ENCODE measurements around the gene CLDN24.
A peak's percentile ranks its signal among the peaks of the same experiment; 100 is the strongest.
"Not testable (repeated sequence)": the region's sequence is repeated elsewhere in the genome, so short reads cannot be mapped to it uniquely, and the experiment has no call there.

Gene CLDN24

GRCh38 chr4:183347146-183347545 lies 24.9 kb upstream of the CLDN24 start:
- no peak for DNase-seq

GRCh38 chr4:183345261-183345660 lies 23.0 kb upstream of the CLDN24 start:
- DNase-seq, result no peak

- DNase-seq, result no peak
These were observed 22.5 kb upstream of the CLDN24 start for GRCh38 chr4:183344523-183345255.

DNA sequence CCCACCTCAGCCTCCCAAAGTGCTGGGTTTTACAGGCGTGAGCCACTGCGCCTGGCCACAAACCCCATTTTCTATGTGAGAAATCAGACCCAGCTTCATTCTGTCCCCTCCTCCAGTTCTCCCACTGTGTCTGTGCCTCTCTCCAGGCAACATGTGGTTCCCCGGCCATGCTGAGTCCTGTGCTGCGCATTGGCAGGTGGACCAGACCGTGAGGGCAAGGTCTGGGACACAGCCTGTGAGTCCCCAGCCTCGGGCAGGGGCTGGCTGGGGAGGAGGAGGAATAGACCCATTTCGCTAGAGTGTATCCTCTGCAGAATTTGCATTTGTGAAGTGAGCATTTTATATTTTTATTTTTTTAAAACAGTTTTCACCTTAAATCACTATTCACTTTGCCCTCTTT lies 21.5 kb upstream of the CLDN24 start:
- no peak for DNase-seq

GRCh38 chr4:183342541-183343533 lies 20.6 kb upstream of the CLDN24 start:
- no peak for DNase-seq

- DNase-seq, result no peak
These were observed 15.6 kb upstream of the CLDN24 start for GRCh38 chr4:183337833-183338232.

GRCh38 chr4:183337349-183337748 lies 15.1 kb upstream of the CLDN24 start:
- no peak for DNase-seq

DNA sequence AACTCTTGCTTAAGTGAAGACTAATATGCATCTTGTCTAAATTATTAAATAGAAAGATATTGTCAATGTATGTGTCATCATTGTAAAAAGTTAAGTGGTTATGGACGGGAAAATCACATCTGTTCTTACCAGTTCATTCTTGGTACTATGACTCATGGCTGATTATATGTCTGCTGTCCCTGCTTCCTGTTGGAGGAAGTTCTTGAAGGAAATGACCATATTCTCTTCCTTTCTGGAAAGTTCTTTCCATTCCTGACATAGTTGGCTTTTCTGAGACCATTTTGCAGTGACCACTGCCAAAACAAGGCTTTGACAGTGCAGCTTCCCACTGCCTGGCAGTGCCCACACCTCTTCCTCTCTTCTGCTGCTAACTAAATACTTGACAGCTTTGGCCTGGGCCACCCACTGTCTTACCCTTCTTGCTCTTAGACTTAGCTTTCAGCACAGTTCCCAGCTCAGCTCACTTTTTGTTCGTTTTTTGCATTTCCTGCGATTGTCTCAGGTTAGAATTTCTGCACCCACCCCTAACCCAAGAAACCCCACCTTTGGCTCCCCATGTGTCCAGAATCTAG lies 13.2 kb upstream of the CLDN24 start:
- peak; percentile 94 for DNase-seq

- peak; percentile 37 for DNase-seq
These were observed 11.8 kb upstream of the CLDN24 start for GRCh38 chr4:183333983-183334382.

DNA sequence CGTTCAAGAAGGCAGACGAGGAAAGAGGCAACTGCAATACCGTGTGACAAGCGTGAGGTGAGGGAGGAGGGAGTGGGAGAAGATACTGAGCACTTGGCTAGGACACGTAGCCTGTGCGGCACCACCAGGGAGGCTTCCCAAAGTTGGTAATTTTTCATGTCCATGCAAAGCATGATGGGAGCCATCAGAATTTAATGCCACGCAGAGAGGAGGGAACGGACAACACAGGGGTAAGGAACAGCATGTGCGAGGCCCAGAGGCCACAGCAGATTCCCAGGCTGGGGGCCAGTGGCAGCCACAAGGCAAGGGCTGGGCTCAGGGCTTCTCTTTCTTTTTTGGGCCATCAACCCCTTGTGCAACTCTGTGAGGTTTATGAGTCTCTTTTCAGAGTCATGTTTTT lies 11.0 kb upstream of the CLDN24 start:
- DNase-seq, result no peak

DNA sequence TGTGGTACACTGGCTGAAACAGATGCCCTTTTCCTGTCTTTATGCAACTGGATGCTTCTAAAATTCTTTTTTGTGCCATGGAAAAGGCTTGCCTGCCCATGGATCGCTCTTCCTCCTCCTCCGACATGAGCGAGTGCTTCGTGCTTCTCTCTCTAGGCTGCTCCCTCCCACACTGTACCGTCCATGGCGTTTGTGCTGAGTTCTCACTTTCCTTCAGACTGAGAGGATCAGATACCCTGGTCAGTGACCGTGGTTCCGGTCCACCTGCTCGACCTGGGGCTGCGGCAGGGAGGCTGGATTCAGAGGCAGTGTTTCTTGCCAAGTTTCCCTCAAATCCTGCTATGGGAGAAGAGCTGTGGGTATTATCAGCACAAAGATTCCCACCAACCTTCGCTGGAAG lies 10.2 kb upstream of the CLDN24 start:
- DNase-seq, result no peak

GRCh38 chr4:183330841-183331240 lies 8.6 kb upstream of the CLDN24 start:
- no peak for DNase-seq

DNA sequence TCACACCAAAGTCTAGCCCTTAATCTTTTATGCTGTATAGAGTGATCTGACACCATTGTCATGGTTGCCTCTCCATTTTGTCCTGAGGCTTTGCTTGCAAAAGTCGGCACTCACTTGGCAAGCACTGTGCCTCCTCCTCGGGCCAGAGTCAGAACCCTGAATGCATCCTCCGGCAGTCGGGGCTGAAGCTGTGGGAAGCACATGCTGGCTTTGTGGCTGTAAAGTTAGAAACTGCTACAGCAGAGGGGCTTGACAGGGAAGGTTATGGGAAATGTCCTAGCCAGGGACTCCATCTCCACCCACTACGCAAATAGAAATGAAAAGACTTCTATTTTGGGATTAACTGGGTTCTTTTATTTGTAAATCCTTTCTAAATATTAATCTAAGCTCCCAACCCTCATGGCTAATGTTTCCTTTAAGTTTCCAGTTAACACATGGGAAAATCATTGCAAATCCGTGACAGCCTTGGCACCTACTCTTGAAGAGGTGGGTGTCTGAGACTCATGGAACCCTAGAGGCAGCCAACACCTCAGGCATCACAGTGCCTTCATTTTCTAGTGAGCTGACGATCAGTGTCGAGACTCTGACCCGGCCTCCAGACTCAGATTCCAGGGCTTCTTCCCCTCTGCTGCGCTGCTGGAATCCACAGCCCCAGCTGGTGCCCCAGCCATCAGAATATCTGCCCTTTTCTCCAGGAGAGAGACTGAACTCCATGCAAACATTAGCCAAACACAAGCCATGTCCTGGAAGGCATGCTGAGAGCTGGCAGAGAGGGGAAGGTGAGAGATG lies 7.9 kb upstream of the CLDN24 start:
- DNase-seq, result no peak

- no peak for DNase-seq
These were observed 7.0 kb upstream of the CLDN24 start for GRCh38 chr4:183329244-183329643.

GRCh38 chr4:183328832-183329231 lies 6.6 kb upstream of the CLDN24 start:
- DNase-seq, result peak; percentile 45

GRCh38 chr4:183327827-183328226 lies 5.6 kb upstream of the CLDN24 start:
- DNase-seq, result no peak

DNA sequence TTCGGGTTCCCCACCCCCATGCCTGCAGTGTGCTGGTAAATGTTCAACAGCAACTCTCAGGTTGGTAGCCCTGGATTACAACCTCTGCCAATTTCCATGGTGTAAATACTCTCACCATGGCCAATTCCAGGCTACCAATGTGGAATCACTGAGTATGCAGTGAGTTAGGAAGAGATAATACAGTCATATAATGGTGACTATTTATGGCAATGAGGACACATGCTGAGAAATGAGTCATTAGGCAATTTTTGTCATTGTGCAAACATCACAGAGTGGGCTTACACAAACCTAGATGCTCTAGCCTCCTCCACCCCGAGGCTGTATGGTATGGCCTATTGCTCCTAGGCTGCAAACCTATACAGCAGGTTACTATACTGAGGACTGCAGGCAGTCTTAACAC lies 4.6 kb upstream of the CLDN24 start:
- DNase-seq, result peak; percentile 72

DNA sequence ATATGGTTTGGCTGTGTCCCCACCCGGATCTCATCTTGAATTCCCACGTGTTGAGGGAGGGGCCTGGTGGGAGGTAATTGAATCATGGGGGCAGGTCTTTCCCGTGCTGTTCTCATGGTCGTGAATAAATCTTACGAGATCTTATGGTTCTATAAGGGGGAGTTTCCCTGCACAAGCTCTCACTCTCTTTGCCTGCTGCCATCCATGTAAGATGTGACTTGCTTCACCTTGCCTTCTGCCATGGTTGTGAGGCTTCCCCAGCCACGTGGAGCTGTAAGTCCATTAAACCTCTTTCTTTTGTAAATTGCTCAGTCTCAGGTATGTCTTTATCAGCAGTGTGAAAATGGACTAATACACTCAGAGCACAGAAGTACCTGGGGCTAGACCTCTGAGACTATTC lies 4.2 kb upstream of the CLDN24 start:
- DNase-seq, result not testable (repeated sequence)

DNA sequence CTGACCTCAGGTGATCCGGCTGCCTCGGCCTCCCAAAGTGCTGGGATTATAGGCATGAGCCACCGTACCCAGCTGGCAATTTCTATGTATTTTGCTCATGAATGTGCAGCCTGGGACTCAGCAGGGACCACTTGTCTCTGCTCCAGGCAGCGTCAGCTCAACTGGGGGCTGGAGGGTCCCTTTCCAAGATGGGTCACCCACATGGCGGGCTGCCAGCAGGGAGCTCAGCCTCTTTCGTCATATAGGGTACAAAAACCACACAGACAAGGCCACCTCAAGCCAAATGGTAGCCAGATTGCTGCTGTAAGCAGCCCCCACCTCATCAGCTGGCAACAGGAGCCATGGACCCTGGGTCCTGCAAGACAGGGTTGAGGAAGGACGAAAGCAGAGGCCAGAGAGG lies 2.4 kb upstream of the CLDN24 start:
- DNase-seq, result no peak

- not testable (repeated sequence) for DNase-seq
These were observed 1.8 kb upstream of the CLDN24 start for GRCh38 chr4:183324056-183324455.

GRCh38 chr4:183323295-183323694 lies 1.1 kb upstream of the CLDN24 start:
- DNase-seq, result no peak

- DNase-seq, result no peak
These were observed 710 bp downstream of the CLDN24 start for GRCh38 chr4:183321516-183321915.

DNA sequence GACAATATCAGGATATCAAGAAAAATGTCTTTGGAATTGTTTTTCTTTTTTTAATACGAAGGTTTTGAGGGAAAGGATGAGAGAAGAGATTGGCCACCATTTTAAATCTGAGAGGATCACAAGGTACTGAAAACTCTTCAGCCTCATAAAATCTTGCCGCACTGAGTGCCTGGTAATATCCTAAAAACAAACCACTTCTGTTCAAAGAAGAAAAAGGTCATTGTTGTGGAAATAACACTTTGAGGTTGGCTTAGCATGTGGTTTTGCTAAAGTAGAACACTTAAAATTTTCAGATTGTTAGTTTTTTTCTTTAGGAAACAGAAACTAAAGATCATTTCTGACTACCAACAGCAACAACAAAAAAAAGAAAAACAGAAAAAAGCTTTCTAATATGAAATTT lies 1.1 kb downstream of the CLDN24 start:
- DNase-seq, result no peak
